GM13976 (cell line): ENCODE results near the gene CSNK1G2.

Experiments
- DNase-seq: peaks from one replicate; pipeline ENCODE4 v3.0.0; 2012; ENCODE audit warnings: low spot score
- in situ Hi-C: fragments of 300-500 bp; cut with MboI; formaldehyde crosslinking; loops from one replicate; pipeline ENCODE4 v1.12.0; 2022; ENCODE audit warnings: low sequenced_read_pairs, mixed read lengths, inconsistent platforms; ENCODE audit not compliant: unreplicated experiment
- TF ChIP-seq, protein P1 (sequence below): IDR thresholded peaks from 2 replicates; pipeline ENCODE4 v1.5.1; 2012; ENCODE audit warnings: borderline replicate concordance, mild to moderate bottlenecking; ENCODE audit not compliant: insufficient read depth; ENCODE audit errors: extremely low read depth, missing control alignments, control extremely low read depth

CSNK1G2 gene

DNA sequence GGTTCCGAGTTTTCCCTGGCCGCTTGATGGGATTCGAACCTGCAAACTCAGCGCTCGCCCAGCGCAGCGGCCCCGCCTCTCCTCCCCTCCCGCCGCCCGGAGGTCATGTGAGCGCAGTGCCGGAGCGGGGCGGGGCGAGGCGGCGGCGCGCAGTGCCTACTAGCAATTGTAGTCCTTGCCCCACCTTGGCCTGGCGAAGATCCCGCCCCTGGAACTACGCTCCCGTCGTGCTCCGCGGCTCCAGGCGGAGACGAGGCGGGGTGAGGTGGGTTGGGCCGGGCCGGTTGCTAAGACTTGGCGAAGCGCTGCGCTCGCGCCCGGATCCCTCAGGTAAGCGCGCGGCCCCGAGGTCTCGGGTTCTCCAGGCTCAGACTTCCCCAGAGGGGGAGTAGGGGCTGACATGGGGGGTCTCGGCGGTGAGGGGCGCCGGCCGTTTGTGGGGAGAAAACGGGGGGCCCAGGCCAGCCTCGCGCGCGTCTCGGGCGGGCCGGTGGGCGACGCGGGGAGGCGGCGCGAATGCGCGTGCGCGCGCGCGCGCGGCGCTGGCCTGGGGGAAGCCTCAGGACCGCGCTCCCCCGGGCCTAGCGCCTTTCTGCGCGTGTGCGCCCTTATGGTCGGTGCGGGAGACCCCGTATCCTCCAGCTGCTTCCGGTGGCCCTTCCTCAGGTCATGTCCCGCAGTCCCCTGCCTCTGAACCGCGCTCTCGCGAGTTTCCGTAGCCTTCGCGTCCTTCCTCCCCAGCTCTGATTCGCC is 35.7 kb upstream of the CSNK1G2 start, which contains the start of the genes ADAT3 and SCAMP4:
ADAT3 (plus strand) TSS at position 290 of the 753 bp plus-strand sequence. CDS start 6,649 bp downstream, outside the sequence.
SCAMP4 (plus strand) TSS at position 290 of the 753 bp plus-strand sequence. CDS start 9,621 bp downstream, outside the sequence.
- TF ChIP-seq, protein P1, sequence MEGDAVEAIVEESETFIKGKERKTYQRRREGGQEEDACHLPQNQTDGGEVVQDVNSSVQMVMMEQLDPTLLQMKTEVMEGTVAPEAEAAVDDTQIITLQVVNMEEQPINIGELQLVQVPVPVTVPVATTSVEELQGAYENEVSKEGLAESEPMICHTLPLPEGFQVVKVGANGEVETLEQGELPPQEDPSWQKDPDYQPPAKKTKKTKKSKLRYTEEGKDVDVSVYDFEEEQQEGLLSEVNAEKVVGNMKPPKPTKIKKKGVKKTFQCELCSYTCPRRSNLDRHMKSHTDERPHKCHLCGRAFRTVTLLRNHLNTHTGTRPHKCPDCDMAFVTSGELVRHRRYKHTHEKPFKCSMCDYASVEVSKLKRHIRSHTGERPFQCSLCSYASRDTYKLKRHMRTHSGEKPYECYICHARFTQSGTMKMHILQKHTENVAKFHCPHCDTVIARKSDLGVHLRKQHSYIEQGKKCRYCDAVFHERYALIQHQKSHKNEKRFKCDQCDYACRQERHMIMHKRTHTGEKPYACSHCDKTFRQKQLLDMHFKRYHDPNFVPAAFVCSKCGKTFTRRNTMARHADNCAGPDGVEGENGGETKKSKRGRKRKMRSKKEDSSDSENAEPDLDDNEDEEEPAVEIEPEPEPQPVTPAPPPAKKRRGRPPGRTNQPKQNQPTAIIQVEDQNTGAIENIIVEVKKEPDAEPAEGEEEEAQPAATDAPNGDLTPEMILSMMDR = no peak
- DNase-seq = peak; percentile 97
- in situ Hi-C loops = no loop called here

- DNase-seq = no peak
- in situ Hi-C loops = no loop called here
- TF ChIP-seq, protein P1 = no peak
These were observed 35.1 kb upstream of the CSNK1G2 start for GRCh38 chr19:1905863-1906375.

- in situ Hi-C loops = no loop called here
- DNase-seq = no peak
- TF ChIP-seq, protein P1 = no peak
These were observed 33.9 kb upstream of the CSNK1G2 start for GRCh38 chr19:1906985-1907562.

- TF ChIP-seq, protein P1 = no peak
- DNase-seq = no peak
- in situ Hi-C loops = no loop called here
These were observed 33.2 kb upstream of the CSNK1G2 start for GRCh38 chr19:1907563-1908363.

DNA sequence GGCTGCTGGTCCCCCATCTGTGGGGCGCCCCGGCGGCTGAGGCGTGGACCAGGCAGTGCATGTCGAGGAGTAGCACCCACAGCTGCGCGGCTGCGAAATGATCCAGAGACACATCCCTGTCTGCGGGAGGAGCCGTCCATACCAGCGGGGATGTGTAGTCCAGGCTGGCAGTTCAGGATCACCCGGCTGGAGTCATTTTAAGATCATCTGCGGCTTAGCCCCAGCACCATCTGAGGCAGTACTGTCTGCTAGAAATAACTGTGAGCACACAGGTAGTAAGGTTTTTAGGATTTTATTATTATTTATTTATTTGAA is 32.7 kb upstream of the CSNK1G2 start:
- in situ Hi-C loops = no loop called here
- TF ChIP-seq, protein P1 = no peak
- DNase-seq = no peak

DNA sequence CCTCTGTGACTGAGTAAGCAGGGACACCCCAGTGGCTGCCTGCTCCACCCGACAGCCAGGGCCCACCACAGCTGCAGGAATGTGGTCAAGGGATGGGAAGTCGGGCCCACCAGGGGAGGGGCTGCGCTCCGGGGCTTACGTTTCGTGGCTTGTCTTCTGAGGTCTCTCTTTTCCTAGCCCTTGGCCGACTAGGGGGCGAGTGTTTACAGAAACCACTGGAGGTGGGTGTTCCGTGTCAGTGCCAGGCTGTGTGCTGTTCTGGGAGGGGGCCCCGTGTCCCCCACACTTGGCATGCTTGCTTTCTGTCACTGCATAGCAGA is 31.3 kb upstream of the CSNK1G2 start:
- in situ Hi-C loops = no loop called here
- TF ChIP-seq, protein P1 = no peak
- DNase-seq = no peak
